NCI-H2196 (cell line): ENCODE results near the gene ADAM33.

Experiments used
- DNase-seq: peaks from one replicate; lab custom pipeline; 2025; ENCODE audit not compliant: unreplicated experiment; lab: John Stamatoyannopoulos, UW

Gene ADAM33

DNA sequence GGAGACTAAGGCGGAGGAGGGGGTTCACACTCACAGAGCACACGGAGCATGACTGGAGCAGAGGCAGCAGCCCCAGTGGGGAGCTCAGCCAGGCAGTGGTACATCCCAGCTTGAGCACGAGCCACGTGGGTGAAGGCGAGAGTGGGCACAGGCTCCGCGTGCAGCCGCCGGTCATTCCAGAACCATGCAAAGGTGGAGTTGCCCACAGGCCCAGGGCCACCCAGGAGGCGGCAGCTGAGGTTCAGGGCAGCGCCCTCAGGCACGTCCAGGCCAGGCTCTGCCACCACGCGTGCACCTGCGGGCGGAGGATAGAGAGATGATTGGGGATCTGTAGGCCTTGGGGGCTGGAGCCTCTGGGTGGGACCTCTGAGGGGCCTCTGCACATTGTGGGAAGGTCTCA lies 9.5 kb upstream of the ADAM33 start:
- no peak for DNase-seq

DNA sequence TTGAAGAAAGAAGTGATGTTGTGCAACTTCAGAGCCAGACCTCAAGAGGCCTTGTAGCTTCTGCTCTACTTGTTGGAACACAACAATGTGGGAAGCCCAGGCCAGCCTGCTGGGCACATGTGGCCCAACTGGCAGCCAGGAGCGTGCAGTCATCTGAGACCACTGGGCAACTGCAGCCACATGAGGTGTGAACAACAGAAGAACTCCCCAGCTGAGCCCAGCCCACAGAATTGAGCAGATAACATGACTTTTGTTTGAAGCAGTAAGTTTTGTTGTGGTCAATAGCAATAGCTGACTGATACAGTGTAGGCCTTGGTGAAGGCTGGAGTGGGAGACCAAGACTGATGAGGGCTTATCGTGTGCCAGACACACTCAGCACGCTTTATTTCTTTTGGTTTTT lies 8.6 kb upstream of the ADAM33 start:
- no peak for DNase-seq

DNA sequence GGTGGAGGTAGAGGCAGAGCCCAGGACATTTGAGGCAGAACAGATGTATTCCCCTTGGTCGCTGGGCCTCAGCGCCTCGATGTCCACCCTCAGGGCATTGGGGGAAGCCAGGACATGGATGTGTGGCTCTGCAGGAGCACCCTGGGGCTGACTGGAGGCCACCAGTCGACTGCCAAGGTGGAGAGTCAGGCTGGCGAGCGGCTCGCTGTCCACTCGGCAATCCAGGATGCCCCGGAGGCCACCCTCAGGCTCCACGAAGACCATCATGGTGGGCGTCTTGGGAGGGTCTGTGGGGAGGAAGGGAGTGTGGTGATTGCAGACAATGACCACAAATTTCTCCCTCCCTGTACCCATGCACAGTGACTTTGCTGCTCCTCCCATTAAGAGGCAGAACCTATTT lies 8.2 kb upstream of the ADAM33 start:
- DNase-seq, result no peak

DNA sequence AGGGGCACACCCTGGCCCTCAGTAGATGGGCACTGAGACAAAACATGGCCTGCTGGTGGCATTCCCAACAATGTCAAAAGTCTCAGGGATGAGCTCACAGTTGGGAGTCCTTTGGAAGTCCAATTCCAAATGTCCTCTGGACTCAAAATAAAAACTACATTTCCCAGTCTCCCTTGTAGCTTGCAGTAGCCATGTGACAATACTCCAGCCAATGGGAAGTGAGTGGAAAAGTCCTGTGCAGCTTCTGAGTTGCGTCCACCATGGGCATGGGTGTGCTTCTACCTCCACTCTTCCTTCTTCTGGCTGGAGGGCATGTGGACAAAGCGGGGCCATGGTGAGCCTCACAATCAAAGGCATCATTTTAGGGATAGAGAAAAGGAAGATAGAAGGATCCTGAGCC lies 5.8 kb upstream of the ADAM33 start:
- peak; percentile 10 for DNase-seq

DNA sequence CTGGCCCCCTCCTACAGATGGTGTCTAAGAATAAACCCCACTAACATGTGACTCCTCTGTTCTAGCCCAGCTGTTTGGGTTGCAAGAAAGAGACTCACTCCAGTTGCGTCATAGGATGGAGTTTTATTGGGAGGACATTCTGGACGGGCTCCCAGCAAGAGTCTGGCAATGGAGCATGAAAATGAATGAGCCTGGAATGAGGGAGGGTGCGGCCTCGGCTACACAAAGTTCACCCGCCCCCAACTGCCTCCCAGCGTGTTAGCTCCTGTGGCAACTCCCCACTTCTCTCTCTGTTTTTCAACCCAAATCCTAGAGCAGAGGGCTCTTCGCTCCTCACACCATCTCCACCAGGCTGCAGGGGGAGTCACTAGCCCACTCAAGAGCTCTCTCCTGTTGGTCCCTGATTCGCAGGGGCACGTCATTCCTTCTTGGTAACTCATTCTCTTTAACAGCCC lies 5.1 kb upstream of the ADAM33 start:
- no peak for DNase-seq

DNA sequence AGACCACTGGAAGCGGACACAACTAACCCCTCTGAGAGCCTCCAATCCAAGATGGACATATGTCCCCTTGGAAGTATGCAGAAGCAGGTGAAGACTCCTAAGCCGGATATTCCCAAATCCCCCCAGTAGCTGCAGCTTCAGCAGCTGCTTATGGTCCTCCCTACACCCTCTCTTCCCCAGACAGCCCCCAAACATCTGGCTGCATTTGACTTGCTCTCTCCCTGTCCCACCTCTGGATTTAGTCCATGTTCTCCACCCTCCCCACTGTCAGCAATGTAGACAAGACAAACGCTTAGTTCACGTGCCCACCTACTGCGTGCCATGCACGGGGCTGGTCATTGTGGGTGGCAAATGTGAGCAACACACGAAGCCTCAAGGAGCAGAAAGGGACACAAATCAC lies 4.6 kb upstream of the ADAM33 start:
- no peak for DNase-seq

DNA sequence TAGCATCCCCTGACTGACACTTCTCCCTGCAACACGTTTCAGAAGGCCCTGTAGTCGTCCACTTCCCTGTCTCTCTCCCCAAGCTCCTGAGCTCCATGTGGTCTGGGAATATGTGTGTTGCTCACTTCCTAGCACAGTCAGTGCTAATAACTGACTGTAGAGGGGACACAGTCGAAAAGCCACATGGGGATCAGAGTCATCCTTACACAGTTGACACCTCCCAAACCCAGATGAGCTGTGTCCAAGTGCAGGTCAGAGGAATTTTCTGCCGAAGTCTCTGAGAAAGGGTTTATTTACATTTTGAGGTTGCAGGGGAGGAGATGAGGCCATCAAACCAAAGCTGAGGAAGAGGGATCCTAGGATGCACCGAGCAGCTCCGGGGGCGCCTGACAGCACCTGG lies 3.5 kb upstream of the ADAM33 start:
- no peak for DNase-seq

DNA sequence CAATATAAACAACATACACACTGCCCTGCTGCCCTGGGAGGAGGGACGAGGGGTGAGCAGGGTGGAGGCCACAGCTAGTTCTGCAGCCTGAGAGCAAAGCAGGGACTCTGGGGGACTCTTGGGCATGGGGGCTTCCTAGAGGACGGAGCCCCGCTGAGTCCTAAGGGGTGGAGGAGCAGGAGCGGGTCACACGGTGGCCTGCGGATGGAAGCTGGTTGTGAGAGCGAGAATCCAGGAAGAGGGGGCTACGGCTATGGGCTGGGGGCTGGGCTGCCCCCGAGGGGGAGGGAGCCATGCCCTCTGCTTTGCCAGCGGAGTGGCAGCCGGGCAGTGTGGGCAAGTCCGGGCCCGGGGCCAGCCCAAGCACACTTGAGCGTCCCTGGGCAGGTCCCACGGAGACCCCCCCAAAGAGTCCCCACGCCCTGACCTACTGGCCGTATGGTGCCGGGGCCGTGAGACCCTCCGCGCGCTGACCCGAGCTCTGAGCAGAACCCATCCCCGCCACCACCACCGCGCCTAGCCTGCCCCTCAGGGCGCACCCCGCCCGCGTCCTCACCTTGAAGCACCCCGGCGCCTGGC lies 369 bp downstream of the ADAM33 start:
- no peak for DNase-seq

DNA sequence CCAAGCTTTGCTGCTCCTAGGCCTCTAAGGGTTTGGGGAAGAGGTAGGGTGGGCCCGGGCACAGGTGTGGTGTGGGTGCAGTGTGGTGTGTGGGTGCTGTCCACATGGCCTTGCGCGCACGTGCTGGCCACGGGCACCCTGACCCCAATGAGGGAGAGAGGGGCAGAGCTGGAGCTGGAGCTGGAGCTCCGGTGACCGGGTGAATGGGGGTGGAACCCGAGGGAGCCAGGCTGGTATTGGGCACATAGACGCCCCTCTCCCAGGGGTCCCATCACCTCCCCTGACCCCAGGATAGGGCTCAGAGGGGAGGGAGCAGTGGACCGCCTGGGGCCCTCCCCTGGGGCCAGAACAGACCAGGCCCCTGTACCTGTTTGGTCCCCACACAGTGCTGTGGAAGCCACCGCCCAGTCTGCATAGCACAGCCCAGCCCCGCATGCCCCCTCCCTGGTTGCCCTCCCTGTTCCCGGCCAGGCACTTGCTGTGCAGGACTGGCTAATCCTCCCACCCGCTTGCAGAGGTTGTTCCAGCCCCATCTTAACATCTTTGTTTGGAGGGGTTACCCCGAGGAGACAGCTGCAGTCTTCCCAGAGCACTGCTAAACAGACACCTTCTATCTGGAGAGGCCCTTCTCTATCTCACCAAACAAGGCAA lies 984 bp downstream of the ADAM33 start:
- DNase-seq, result no peak

DNA sequence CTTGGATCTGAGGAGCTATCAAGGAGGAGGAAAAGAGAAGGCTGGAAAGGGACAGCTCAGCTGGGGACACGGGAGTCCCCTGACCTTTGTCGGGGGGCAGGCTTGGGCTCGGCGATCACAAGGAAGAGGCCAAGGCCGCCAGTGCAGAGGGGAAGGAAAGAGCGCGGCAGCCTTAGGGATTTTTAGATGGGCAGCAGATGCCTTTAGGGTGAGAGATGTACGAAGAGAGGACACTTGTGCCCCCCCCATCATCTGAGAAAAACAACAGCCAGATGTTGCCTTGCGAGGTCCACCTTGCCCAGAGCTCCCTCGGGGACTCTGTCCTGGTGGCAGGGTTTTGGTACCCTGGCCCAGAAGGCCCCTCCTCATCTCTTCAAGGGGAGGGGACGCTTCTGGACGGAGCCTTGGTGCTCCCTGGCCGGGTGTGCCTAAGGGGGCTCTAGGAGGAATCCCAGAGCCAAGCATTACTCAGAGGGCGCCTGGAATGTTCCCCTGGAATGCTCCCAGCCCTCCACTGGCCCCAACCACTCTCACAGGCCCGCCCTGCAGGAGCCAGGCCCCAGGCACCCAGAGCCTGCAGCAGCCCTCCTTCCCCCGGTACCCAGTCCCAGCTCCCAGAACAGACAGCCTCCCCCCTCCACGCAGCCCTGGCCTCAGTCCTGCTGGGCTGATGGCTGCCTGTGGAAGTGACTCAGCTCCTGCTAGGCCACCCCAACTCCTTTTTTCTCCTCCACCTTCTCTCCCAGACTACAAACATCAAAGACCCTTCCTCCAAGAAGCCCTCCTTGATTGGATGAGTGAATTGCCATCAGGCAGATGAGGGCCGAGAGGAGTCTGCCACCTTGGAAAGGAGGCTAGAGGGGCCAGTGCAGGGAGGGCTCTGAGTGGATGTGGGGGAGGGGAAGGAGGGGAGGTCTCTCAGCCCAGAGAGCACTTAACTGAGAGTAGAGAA lies 1.8 kb downstream of the ADAM33 start:
- no peak for DNase-seq

DNA sequence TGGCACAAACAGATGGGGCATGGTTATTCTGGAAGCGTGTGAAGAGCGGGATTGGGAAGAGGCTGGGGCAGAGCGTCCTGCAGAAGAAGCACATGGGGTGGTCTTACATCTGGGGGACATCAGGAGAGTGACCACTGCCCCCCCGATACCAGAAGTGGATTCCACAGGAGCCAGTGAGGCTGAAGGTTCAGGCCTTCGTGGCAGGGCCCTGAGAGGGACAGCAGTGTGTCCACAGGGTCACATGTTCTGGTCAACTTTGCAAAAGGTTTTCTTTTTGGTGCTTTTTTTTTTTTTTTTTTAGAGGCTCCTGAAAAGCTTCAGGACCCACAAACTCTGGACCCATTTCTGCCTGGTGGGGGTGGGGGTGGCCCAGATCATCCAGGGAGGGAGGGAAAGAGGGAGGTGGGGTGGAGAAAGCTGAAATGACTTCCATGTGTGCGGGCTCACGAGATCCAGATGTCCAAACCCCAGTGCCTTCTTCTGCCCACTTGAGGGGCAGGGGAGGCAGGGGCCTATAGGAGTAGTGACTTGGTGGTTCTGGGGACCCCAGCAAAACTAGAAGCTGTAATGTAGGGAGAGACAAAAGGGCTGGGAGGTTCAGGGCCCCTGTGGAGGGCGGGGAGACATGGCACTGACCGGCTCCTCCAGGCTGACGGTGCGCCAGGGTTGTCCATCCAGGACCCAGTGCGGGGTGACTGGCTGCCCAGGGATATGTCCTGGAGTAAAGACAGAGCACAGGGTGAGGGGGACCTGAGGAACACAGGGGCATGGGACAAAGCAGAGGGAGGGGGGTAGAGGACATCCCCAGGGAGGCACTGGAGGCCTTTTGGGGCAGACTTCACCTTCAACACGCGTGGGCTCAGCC lies 2.7 kb downstream of the ADAM33 start:
- no peak for DNase-seq

DNA sequence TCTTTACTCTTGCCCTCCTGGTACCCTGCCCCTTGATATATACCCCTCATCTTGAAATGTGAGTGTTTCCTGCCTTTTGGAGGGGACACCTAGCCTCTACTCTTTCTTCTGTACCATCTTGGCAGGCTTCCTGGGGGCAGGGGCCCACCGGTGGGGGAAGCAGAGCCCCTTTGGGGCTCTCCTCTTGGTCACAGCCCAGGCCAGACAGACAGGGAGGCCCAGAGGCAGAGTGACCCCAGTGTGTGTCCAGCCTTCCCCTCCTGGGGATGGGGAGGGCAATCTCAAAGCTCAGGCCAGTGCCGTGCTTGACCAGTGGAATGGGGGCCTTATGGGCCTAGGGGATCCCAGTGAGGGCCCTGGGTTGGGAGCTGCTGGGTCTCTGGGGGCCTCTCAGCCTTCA lies 3.6 kb downstream of the ADAM33 start:
- no peak for DNase-seq

DNA sequence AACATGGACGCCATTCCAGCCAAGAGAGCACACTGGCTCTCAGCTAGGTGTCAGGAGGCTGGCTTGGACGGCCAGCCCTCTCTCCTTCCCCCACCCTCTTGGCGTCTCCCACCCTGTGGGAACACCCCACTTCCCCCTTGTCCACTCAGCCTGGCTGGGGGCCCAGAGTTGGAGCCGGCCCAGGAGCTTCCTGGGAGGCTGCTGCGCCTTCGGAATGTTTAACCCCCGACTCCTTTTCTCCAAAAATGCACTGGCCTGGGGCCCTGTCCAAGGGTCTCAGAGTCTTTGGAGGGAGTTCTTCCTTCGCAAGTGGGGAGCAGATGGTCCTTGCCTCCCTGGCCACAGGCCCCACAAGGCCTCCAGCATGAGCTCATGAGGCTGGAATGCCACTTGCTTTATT lies 4.1 kb downstream of the ADAM33 start:
- DNase-seq, result no peak

DNA sequence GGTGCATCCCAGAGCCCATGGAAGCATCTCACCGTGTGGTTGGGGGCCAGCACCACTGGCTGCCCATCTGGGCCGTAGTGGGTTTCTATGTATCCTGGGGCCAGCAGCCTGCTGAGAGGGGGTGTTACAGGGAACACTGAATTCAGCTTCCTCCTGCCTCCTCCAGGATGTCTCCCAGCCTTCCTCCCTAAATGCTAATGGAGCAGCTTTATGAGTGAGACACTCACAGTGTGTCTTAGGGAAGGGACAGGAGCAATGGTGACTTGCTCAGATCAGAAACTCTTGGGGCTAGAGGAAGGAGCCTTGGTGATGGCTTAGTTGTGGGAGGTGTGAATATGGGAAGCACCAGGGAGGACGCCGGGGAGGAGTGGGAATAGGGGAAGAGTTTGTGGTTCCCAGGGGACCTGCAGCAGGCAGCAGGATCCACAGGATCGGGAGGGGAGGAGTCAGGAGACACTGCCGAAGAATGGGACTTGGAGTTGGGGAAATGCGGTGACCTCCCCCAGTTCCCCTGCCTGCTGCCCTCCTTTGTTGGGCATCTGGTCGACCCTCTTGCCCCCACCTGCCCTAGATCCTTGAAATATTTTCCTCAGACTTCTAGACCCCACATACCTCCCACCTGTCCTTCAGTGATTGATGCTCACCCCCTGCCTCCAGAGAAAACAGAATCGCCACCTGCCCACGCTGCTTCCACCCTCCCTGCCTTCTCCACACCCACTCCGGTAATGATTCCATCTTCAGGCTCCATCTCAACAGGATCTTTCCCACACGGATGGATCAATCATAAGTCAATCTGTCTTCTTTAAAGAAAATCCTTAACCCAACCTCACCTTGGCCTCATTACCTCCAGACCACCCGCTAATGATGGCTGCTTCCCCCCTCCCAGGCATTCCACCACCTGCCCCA lies 6.6 kb downstream of the ADAM33 start:
- no peak for DNase-seq

DNA sequence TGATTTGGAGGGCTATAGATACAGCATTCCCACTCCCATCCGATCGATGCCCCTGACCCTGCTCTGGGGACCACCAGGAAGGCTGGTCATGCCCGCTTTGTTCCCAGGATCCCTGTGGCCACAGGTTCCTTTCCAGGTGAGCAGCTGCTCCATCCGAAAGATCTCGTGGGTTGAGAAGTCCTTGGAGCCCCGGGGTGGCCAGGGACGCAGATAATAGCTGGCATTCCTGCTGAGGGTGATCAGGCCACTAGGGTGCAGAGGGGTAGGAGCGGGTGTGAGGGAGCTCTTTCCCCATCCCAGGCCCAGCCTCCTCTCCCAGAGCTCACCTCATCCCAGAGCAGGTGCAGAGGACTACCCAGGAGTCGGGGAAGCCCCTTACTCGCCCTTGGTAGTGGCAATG lies 7.4 kb downstream of the ADAM33 start:
- DNase-seq, result no peak

DNA sequence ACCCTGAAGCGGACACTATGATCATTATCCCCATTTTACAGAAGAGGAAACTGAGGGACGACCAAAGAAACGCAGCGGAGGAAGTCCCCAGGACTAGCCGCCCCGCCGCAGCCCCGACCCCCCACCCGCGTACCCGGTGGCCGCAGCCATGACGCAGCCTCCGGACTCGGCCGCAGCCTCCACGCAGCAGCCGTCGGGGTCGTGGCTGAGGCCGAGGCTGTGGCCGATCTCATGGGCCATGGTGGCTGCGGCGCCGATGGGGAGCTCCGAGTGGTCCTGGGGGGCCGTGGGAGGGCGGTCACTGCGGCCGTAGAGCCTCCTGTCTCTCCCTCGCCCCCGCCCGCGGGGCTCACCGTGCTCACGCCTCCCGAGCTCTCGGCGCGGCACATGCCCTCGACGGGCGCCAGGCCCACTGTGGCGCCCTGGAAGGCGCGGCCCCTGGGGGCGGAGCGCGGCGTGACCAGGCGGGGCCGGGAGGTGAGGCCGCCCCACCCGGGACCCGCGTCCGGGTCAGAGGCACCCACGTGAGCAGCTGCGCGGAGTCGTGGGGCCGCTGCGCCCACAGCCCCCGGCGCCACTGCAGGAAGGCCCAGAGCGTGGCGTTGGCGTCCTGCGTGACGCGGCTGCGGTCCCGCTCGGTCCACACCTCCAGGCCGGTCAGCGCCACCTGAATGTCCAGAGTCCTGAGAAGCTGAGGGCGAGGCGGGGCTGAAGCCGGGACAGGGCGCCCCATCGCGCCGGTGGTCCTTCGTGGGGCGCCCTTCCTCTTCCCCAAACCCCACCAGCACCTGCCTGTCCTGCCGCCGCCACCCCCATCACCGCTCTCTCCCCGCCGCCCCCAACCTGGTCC lies 8.4 kb downstream of the ADAM33 start:
- no peak for DNase-seq

DNA sequence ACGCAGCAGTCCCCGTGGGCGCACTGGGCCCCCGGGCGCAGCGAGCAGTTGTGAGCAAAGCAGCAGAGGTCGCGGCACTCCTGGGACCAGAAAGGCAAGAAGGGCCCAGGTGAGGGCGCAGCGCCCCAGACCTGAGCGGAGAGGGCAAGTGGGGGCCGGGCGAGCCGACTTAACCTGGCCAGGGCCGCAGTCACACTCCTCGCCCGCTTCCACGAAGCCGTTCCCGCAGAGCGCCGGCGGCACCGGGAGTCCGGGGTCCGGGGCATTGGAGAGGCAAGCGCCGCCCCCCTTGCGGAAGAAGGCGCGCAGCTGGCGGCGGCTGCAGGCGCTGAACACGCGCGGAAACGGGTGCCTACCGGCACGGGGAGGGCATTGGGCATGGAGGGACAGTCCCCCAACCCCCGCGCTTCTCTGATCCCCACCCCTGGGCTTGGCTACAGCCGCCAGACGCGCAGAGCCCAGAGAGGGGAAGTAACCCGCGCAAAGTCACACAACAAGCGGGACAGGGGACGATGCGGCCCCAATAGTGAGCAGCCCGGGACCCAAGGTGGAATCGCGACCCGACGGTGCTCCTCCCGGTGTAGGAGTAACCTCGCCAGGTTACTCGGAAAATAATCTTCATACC lies 9.2 kb downstream of the ADAM33 start:
- DNase-seq, result no peak

DNA sequence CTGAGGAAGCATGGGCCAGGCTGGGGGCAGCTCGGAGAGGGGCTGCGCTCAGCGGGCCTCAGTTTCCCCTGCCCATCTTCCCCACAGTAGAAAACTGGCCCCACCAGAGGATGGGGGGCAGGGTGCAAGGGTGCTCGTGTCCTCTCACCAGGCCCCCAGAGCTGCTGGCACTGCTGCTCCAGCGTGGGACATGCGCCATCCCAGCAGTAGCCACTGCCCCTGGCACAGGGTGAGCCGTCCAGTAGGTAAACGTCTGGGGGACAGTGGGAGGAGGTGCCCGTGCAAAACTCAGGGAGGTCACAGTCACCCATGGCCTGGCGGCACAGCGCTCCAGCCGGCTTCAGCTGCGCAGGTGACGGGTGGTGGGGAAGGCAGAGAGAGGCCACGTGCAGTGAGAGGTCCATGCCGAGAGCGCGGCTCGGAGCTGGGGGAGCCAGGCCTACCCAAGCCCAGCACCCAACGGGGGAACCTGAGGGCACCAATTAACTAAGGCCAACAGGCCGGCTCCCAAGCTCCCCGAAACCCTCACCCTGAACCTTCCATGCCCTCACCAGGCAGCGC lies 9.7 kb downstream of the ADAM33 start:
- DNase-seq, result no peak
